Uterus (tissue), 4 donors: ENCODE results near the gene PRAMEF13. TPM values are rescaled to one million over a fixed set of nuclear protein-coding genes. Genes with fewer than 3 reads are reported as not detected.
"Not testable (repeated sequence)": the region's sequence is repeated elsewhere in the genome, so short reads cannot be mapped to it uniquely, and the experiment has no call there.

Source experiments
- DNase-seq, 2 donors: peaks; one replicate each; pipeline ENCODE4 v3.0.0-alpha.2; 2019 to 2020
- H3K27ac ChIP-seq, 2 donors: fragments of 200-600 bp; sonication (generic); 1 replicate in 1 of 2; 2 replicates in 1 of 2; pipeline ENCODE4 v1.5.1; 2016 to 2018
- H3K27me3 ChIP-seq, 2 donors: fragments of 200-600 bp; sonication (generic); one replicate each; pipeline ENCODE4 v1.5.1; 2018 to 2019; ENCODE audit warnings: control low read depth in 1 of 2
- H3K36me3 ChIP-seq, 2 donors: fragments of 200-600 bp; sonication (generic); one replicate each; pipeline ENCODE4 v1.5.1; 2019; ENCODE audit warnings: control low read depth in 1 of 2
- H3K4me1 ChIP-seq, 2 donors: fragments of 200-600 bp; sonication (generic); one replicate each; pipeline ENCODE4 v1.5.1; 2018 to 2019; ENCODE audit warnings: control low read depth in 1 of 2
- H3K4me3 ChIP-seq, 2 donors: fragments of 200-600 bp; sonication (generic); 1 replicate in 1 of 2; 2 replicates in 1 of 2; pipeline ENCODE4 v1.5.1; 2018 to 2019; ENCODE audit warnings: mild to moderate bottlenecking in 1 of 2
- H3K9me3 ChIP-seq, 2 donors: fragments of 200-600 bp; sonication (generic); one replicate each; pipeline ENCODE4 v1.5.1; 2019; ENCODE audit warnings: control low read depth in 1 of 2
- intact Hi-C: fragments of 100-400 bp; cut with DNase I; formaldehyde crosslinking; loops from one replicate; pipeline ENCODE4 v1.15.1; 2023; ENCODE audit warnings: low total_unique reads
- total RNA-seq, 4 donors: library from RNA; depleted of rRNA in 3 of 4; stranded (reverse); fragments of >200 nt in 3 of 4; gene quantifications; one replicate each; pipeline versions ENCODE4 v1.1.0 to v1.2.4, GENCODE V29; 2014 to 2023
- donor health status: DM: yes; HTN: yes; CAD: no.

Gene PRAMEF13, protein sequence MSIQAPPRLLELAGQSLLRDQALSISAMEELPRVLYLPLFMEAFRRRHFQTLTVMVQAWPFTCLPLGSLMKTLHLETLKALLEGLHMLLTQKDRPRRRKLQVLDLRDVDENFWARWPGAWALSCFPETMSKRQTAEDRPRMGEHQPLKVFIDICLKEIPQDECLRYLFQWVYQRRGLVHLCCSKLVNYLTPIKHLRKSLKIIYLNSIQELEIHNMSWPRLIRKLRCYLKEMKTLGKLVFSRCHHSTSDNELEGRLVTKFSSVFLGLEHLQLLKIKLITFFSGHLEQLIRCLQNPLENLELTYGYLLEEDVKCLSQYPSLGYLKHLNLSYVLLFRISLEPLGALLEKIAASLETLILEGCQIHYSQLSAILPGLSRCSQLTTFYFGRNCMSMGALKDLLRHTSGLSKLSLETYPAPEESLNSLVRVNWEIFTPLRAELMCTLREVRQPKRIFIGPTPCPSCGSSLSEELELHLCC
- not detected for total RNA-seq

DNA sequence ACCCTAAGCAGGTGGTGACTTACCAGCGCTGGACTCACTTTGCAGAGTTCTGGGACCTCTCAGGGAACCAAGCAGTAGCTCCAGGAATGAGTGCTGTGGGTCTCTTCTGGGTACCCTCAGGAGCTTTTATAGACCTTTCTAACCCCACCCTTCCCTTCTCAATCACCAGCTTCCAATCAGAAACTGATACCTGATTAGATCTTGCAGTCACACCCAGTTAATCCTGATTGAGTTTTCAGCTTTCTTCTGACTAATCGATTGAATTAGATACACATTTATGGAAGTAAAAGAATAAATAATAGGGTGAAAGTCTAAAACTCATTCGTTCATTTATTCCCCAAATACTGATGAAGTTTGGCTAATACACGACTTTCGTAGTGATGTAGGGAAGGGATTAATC lies at the start of gene PRAMEF13:
TSS of gene PRAMEF13 (minus strand) at position 101 of the 400 bp plus-strand sequence. CDS start 1,820 bp downstream, outside the sequence.
- H3K4me3 ChIP-seq, intact Hi-C loops: not testable (repeated sequence)

DNA sequence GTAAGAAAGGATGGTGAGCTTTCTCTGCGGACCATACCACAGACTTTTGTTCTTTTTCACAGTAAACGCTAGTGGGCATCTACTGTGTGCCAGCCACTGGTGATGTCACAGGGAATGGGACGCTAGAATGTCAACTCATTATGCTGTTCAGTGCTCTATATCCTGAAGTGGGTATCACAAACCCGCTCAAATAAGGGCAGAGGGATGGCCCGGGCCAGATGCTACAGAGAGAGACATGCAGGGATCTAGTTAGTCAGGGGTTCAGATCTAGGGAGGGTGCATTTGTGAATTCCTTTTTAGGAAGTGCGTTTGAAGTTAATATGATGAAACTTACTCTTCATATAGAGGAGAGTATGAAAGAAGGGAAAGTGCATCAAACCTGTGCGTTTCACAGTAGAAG lies 45.9 kb upstream of the PRAMEF13 start:
- H3K27me3 ChIP-seq, intact Hi-C loops, H3K36me3 ChIP-seq, H3K9me3 ChIP-seq, DNase-seq, H3K27ac ChIP-seq, H3K4me3 ChIP-seq, H3K4me1 ChIP-seq: not testable (repeated sequence)

More for the DNA sequence above, at the start of gene PRAMEF13:
- not testable (repeated sequence) for H3K27ac ChIP-seq, H3K27me3 ChIP-seq, H3K36me3 ChIP-seq, H3K4me1 ChIP-seq, DNase-seq, H3K9me3 ChIP-seq

DNA sequence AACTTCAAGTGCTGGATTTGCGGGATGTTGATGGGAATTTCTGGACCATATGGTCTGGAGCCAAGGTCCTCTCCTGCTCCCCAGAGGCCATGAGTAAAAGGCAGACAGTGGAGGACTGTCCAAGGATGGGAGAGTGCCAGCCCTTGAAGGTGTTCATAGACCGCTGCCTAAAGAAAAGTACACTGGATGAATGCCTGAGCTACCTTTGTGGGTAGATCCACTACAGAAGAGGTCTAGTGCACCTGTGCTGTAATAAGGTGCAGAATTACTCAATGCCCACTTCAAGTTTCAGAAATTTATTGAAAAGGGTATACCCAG lies 45.3 kb upstream of the PRAMEF13 start:
- DNase-seq, H3K9me3 ChIP-seq, H3K27ac ChIP-seq, H3K27me3 ChIP-seq, H3K4me1 ChIP-seq, H3K4me3 ChIP-seq, intact Hi-C loops, H3K36me3 ChIP-seq: not testable (repeated sequence)

DNA sequence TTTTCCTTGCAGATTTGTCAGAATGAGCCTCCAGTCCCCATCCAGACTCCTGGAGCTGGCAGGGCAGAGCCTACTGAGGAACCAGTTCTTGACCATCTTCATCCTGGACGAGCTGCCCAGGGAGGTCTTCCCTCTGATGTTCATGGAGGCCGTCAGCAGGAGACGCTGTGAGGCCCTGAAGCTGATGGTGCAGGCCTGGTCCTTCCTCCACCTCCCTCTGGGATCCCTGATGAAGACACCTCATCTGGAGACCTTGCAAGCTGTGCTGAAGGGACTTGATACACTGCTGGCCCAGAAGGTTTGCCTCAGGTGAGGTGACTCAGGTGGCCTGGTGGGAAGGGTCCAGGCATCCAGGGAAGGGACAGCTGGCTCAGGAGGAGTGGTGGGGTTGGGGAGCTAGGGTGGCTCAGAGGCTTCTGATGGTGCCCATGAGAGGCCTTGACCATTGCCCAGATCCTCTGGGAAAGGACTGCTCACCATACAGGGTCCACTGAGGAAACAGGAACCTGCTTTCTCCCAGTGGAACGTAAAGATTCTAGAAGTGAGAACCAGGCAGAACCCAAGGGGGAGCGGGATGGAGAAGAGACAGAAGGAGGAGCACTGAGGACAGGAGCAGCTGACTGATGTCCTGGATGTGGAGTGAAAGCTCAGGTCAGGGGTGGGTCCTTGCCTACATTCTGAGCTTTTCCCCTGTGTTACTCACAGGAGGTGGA lies 44.8 kb upstream of the PRAMEF13 start:
- H3K4me1 ChIP-seq, H3K27me3 ChIP-seq, DNase-seq, intact Hi-C loops, H3K36me3 ChIP-seq, H3K27ac ChIP-seq, H3K9me3 ChIP-seq, H3K4me3 ChIP-seq: not testable (repeated sequence)

DNA sequence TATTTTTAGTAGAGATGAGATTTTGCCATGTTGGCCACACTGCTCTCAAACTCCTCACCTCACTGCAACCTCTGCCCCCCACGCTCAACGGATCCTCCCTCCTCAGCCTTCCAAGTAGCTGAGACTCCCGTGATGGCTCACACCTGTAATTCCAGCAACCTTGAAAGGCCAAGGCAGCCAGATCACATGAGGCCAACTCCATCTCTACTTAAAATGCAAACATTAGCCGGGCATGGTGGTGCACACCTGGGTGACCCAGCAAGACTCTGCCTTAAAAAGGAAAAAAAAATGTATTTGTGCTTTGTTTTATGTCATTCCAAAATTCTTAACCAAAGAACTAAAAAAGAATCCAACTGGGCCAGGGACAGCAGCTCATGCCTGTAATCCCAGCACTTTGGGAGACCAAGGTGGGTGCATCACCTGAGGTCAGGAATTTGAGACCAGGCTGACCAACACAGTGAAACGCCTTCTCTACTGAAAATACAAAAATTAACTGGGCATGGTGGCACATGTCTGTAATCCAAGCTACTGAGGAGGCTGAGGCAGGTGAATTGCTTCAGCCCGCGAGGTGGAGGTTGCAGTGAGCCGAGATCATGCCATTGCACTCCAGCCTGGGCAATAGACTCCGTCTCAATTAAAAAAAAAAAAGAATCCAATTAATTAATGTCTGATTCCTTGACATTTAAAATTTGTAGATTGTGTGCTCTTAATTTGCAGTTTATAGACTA lies 42.5 kb upstream of the PRAMEF13 start:
- H3K27me3 ChIP-seq, H3K4me3 ChIP-seq, H3K9me3 ChIP-seq, H3K36me3 ChIP-seq, intact Hi-C loops, DNase-seq, H3K27ac ChIP-seq, H3K4me1 ChIP-seq: not testable (repeated sequence)

DNA sequence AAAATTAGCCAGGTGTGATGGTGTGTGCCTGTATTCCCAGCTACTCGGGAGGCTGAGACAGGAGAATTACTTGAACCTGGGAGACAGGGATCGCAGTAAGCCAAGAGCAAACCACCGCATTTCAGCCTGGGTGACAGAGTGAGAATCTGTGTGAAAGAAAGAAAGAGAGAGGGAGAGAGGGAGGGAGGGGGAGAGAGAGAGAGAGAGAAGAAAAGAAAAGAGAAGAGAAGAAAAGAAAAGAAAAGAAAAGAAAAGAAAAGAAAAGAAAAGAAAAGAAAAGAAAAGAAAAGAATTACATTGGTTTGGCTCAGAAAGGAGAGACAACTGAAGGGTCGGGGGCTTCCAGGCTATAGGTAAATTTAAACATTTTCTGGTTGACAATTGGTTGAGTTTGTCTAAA lies 38.4 kb upstream of the PRAMEF13 start:
- H3K4me3 ChIP-seq, H3K4me1 ChIP-seq, H3K36me3 ChIP-seq, H3K27me3 ChIP-seq, H3K27ac ChIP-seq, H3K9me3 ChIP-seq, intact Hi-C loops, DNase-seq: not testable (repeated sequence)

DNA sequence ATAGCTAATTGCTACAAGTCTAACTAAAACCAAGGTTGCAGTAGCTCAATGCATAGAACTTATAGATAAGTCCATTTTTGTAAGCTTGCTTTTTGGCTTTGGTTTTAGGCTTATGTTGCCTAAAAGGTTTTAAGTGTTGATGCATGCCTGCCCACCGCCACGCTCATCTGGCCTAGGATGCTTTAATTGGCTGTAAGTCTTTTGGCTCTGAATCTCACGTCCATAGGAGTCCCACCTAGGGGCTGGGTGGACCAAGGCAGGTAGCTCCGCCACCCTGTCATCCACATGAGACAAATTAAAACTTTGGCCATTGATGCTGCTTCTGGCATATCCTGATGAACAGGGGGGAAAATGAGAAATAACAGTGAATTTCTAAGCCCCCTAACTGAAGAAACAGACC lies 36.4 kb upstream of the PRAMEF13 start:
- H3K4me3 ChIP-seq, H3K9me3 ChIP-seq, H3K36me3 ChIP-seq, DNase-seq, intact Hi-C loops, H3K27ac ChIP-seq, H3K4me1 ChIP-seq, H3K27me3 ChIP-seq: not testable (repeated sequence)

DNA sequence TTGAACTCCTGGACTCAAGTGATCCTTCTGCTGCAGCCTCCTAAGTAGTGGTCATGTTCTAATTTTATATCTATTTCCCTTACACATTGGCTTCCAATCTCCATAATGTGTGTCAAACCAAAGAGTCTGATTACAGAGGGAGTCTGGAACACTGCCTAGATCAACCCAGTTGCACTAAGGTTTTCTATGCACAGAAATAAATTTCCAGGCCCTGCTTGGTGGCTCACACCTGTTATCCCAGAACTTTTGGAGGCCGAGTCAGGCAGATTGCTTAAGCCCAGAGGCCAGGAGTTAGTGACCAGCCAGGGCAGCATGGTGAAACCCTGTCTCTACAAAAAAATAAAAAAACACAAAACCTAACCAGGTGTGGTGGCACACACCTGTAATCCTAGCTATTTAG lies 32.8 kb upstream of the PRAMEF13 start:
- DNase-seq, H3K36me3 ChIP-seq, H3K9me3 ChIP-seq, H3K4me1 ChIP-seq, H3K27ac ChIP-seq, H3K4me3 ChIP-seq, intact Hi-C loops, H3K27me3 ChIP-seq: not testable (repeated sequence)

DNA sequence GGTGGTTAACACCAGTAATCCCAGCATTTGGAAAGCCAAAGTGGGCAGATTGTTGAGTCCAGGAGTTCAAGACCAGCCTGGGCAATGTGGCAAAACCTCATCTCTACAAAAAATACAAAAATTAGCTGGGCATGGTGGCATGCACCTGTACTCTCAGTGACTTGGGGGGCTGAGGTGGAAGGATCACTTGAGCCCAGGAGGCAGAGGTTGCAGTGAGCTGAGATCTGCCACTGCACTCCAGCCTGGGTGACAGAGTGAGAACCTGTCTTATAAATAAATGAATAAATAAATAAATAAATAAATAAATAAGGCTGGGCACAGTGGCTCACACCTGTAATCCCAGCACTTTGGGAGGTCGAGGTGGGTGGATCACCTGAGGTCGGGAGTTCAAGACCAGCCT lies 30.8 kb upstream of the PRAMEF13 start:
- intact Hi-C loops, H3K27ac ChIP-seq, H3K36me3 ChIP-seq, H3K27me3 ChIP-seq, DNase-seq, H3K9me3 ChIP-seq, H3K4me1 ChIP-seq, H3K4me3 ChIP-seq: not testable (repeated sequence)

DNA sequence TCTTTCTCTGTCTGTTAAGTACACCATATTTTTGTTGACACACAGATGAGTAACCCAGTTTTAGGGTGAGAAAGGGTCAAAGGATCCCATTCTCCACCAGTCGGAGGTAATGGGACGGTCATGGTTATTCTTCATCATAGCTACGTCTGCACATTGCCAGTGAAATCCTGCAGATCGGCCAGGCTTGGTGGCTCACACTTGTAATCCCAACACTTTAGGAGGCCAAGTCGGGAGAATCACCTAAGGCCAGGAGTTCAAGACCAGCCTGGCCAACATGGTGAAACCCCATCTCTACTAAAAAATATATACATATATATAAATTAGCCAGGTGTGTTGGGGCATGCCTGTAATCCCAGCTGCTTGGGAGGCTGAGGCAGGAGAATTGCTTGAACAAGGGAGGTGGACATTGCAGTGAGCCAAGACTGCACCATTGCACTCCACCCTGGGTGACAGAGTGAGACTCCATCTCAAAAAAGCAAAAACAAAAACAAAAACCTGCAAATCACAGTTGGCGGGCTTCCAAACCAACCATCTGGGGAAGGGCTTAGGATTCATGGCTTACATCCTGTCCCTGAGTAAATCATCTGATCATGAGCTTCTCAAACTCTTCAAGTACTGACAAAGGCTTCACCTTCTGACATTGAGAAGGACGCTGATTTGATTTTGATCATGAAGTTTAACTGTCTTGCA lies 30.0 kb upstream of the PRAMEF13 start:
- H3K27ac ChIP-seq, DNase-seq, intact Hi-C loops, H3K27me3 ChIP-seq, H3K9me3 ChIP-seq, H3K4me1 ChIP-seq, H3K4me3 ChIP-seq, H3K36me3 ChIP-seq: not testable (repeated sequence)

DNA sequence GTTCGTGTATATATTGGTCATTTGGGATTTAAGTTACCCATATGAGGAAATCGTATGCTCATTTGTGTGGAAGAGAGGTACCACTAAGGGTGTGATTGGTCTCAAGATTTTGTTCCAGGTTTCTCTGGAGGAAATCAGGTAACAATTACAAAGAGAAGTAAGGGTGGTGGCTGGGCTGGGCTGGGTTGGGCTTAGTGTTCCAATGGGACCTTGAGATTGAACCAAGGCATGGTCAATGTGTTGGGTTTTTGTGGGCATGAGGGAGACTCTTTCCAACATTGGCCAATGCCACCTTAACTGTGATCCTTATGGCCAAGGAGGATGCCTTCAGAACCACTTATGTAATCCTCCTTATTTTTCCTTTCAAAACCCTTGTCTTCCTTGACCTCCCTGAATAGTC lies 29.4 kb upstream of the PRAMEF13 start:
- intact Hi-C loops, DNase-seq, H3K4me3 ChIP-seq, H3K9me3 ChIP-seq, H3K36me3 ChIP-seq, H3K4me1 ChIP-seq, H3K27me3 ChIP-seq, H3K27ac ChIP-seq: not testable (repeated sequence)

DNA sequence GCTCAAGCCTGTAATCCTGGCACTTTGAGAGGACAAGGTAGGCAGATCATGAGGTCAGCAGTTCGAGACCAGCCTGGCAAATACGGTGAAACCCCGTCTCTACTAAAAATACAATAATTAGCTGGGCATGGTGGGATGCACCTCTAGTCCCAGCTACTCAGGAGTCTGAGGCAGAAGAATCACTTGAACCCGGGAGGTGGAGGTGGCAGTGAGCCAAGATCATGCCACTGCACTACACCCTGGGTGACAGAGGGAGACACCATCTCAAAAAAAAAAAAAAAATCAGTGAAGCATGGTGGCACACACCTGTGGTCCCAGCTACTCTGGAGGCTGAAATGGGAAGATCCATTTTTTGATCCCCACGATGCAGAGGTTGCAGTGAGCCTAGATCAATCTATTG lies 28.9 kb upstream of the PRAMEF13 start:
- H3K36me3 ChIP-seq, DNase-seq, H3K4me1 ChIP-seq, H3K27me3 ChIP-seq, H3K27ac ChIP-seq, intact Hi-C loops, H3K4me3 ChIP-seq, H3K9me3 ChIP-seq: not testable (repeated sequence)
